ENCODE data around the gene MYH7. TPM values are rescaled to one million over a fixed set of nuclear protein-coding genes. Genes with fewer than 3 reads are reported as not detected.
"Not testable (repeated sequence)": the region's sequence is repeated elsewhere in the genome, so short reads cannot be mapped to it uniquely, and the experiment has no call there.

MYH7 gene
- total RNA-seq, 1 experiment from 2014 or later: not detected

DNA sequence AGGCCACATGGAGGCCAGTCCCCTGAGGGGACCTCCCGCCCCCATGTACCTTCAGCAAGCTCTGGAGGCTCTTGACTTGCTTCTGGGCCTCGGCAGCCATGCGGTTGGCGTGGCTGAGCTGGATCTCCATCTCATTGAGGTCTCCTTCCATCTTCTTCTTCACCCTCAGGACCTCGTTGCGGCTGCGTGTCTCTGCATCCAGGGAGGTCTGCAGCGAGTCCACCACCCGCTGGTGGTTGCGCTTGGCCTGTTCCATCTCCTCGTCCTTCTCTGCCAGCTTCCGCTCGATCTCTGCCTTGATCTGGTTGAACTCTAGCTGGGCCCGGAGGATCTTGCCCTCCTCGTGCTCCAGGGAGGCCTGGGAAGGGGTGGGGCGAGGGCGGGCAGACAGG is 49.2 kb downstream of the MYH7 start:
- not testable (repeated sequence) for DNase-seq (ENCODE audit: low read depth)

DNA sequence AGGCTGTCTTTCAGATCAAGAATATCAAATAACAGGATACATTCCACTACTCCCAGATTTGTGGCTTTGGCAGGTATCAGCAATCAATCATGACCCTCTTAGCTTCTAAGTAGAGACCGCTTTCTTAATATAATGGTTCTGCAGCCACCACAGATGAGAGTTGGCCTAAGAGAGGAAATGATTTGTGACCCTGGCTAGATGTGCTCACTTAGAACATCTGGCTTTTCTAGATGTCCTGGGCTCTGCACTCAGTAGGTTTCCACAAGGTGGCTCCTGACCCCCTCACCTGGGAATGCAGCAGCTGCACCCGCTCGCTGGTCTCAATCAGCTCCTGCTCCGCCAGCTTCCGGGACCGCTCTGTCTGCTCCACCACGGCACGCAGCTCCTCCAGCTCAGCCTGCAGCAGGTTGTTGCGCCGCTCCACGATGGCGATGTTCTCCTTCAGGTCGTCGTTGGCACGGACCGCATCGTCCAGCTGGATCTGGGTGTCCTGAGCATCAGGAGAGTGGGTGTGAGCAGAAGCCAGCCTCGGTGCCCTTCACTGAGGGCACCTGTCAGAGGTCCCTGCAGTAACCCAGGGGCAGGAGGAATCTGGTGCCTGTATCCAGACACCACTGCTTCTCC is 49.7 kb downstream of the MYH7 start:
- no peak for DNase-seq (ENCODE audit: low read depth)

GRCh38 chr14:23385244-23385641 is 50.2 kb downstream of the MYH7 start:
- no peak for DNase-seq (ENCODE audit: low read depth)

- DNase-seq (ENCODE audit: low read depth): no peak
These were observed 50.9 kb downstream of the MYH7 start for GRCh38 chr14:23384364-23385080.

GRCh38 chr14:23382731-23383440 is 52.6 kb downstream of the MYH7 start:
- DNase-seq (ENCODE audit: low read depth): no peak

- DNase-seq (ENCODE audit: low read depth): no peak
These were observed 53.2 kb downstream of the MYH7 start for GRCh38 chr14:23382276-23382675.

GRCh38 chr14:23381871-23382270 is 53.6 kb downstream of the MYH7 start:
- no peak for DNase-seq (ENCODE audit: low read depth)

- no peak for DNase-seq (ENCODE audit: low read depth)
These were observed 54.5 kb downstream of the MYH7 start for GRCh38 chr14:23380976-23381375.

GRCh38 chr14:23380197-23380914 is 55.1 kb downstream of the MYH7 start:
- no peak for DNase-seq (ENCODE audit: low read depth)

DNA sequence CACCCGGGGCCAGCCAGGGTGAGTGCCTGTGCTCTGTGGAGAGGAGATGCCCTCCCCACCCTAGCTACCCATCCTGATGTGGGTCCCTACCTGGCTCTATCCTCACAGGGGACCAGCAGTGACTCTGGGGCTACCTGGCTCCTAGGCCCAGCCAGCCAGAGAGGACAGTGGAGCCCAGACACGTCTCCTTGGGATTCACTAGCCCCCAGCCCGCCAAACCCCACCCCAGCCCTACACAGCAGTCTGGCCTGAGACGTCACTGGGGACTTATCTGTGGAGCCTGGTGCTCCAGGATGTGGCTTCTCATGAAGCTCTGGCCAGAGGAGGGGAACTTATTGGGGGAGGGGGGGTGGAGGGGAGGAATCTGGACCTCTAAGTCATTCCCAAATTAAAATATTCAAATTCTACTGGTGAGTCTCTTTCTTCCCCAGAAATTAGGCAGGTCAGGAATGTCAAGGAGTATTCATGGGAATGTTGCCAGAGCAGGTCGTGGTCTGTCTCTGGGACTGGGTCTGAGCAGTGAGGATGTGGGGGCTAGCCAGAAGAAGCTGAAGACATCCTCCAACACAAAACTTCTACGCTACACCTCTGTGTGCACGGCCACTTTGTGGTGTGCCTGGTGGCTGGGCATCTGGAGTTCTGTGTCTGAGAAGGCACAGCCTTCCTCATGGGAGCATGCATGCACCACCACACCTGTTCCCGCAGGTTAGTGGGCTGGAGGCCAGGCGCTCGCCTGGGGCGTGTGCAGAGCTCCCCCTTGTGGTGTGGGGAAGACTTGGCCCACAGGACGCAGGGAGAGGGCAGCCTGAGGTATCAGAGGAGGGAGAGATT is 55.9 kb downstream of the MYH7 start:
- DNase-seq (ENCODE audit: low read depth): no peak

DNA sequence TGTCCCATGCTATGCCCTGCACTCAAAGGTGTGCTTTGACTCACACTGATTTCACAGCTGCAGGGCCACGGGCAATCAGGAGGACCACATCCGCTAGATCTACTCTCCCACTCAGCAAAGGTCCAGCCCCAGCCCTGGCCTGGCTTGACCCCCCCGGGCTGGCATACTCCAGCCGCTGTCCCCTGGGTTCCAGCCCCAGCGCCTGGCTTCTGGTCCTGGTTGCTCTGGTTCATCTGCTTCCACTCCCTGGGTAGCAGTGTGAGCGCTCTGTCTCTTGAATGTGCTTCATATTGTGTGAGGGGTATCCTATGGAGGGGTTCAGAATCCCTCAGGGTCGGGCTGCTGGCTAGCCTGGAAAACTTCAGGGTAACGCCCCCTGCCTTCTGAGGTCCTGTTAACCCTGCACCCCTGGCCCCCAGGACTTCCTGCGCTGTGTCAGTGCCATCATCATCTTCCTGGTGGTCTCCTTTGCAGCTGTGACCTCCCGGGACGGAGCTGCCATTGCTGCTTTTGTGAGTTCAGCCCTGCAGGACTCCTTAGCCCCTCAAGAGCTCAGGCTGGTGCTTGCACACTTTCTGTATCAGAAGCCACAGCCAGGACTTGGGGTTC is 56.7 kb downstream of the MYH7 start:
- DNase-seq (ENCODE audit: low read depth): no peak

GRCh38 chr14:23377573-23378563 is 57.6 kb downstream of the MYH7 start:
- DNase-seq (ENCODE audit: low read depth): no peak

DNA sequence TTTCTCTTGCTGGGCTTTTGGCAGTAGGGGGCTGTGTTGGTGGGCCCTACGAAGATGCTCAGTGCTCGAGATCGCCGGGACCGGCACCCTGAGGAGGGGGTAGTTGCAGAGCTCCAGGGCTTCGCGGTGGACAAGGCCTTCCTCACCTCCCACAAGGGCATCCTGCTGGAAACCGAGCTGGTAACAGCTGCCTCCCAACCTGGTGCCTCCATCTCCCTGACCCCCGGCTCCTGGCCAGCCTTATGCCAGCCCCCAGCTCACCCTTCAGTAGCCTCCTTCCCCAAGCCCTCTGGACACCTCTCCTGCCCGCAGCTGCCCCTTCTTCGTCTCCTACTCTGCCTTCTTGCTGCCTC is 58.3 kb downstream of the MYH7 start:
- DNase-seq (ENCODE audit: low read depth): no peak

GRCh38 chr14:23376482-23377197 is 58.8 kb downstream of the MYH7 start, which contains the start of gene CMTM5:
Gene CMTM5, plus strand, starts transcription at chr14:23377046. Its CDS starts 206 bp downstream, at chr14:23377252.
- peak; percentile 17 for DNase-seq (ENCODE audit: low read depth)

- no peak for DNase-seq (ENCODE audit: low read depth)
These were observed 59.8 kb downstream of the MYH7 start for GRCh38 chr14:23375527-23376251.

GRCh38 chr14:23373041-23373440 is 62.4 kb downstream of the MYH7 start:
- no peak for DNase-seq (ENCODE audit: low read depth)

DNA sequence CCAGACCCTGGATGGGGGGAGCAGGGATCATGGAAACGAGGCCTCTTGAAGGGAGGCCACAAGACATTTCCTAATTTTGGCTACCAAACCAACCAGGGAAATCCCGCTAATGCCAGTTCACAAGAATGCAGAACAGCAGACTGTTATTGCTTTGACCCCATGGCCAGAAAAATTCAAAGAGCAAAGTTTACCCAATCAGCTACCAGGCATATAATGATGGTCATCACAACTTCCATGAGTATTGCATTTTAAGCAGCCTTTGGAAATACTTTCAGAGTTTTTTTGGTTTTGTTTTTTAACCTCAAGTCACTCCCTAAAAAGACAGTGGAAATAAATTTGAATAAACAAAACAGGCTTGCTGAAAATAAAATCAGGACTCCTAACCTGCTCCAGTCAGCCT is 63.0 kb downstream of the MYH7 start, which contains the start of gene IL25:
IL25 (plus strand) TSS at position 301 of the 400 bp plus-strand sequence.
- DNase-seq (ENCODE audit: low read depth): no peak

- no peak for DNase-seq (ENCODE audit: low read depth)
These were observed 63.6 kb downstream of the MYH7 start for GRCh38 chr14:23371865-23372264.
